HUES64 (cell line): ENCODE measurements around the gene ART5. TPM values are rescaled to one million over a fixed set of nuclear protein-coding genes. Genes with fewer than 3 reads are reported as not detected.

ENCODE experiments used
- H3K27ac ChIP-seq: 2 replicates; pipeline ENCODE4 v1.7.0; 2013; ENCODE audit warnings: low read depth, low read length, inconsistent platforms
- H3K27me3 ChIP-seq: 2 replicates; pipeline ENCODE4 v1.6.1; 2013; ENCODE audit warnings: mild to moderate bottlenecking, low read length; ENCODE audit not compliant: insufficient read depth
- H3K36me3 ChIP-seq: 2 replicates; pipeline ENCODE4 v1.6.1; 2013; ENCODE audit warnings: mild to moderate bottlenecking, low read length; ENCODE audit not compliant: insufficient read depth
- H3K4me1 ChIP-seq: 2 replicates; pipeline ENCODE4 v1.6.1; 2013; ENCODE audit warnings: mild to moderate bottlenecking, low read length, moderate library complexity; ENCODE audit not compliant: insufficient read depth
- H3K4me3 ChIP-seq: 2 replicates; pipeline ENCODE4 v1.5.1; 2013; ENCODE audit warnings: mild to moderate bottlenecking, low read length, moderate library complexity
- H3K9ac ChIP-seq: 2 replicates; pipeline ENCODE4 v1.6.1; 2013; ENCODE audit warnings: mild to moderate bottlenecking, low read depth, low read length
- H3K9me3 ChIP-seq: 2 replicates; pipeline ENCODE4 v1.6.1; 2013; ENCODE audit warnings: low read depth, low read length; ENCODE audit not compliant: insufficient read depth
- WGBS: fragments of 150-250, 120-280 bp; methylation state at CpG from one replicate; pipeline ENCODE4 v1.1.7; 2013; ENCODE audit warnings: missing lambda C conversion rate; 5-methylcytosine and 5-hydroxymethylcytosine counted together
- polyA plus RNA-seq, 2 experiments: library from polyadenylated mRNA; stranded (reverse); fragments of 50-300 nt; gene quantifications; one replicate each; pipeline ENCODE4 v1.2.3, GENCODE V29; 2013

Gene ART5
- polyA plus RNA-seq (2013, experiment 1 of 2): 3.8 TPM
- polyA plus RNA-seq (2013, experiment 2 of 2): 7.5 TPM

- Histone ChIP-seq H3K9me3 (peaks cover 7% of the 10 kb centered on the region; the same call in 1 of the 2 replicates), H3K4me3 (peak within 1 kb of the TSS; percentile 64), H3K27ac (peak within 1 kb of the TSS; percentile 95), H3K36me3 (no peaks in the 10 kb centered on the region), H3K4me1 (peaks cover 10% of the 10 kb centered on the region; the same call in 1 of the 2 replicates), H3K27me3 (peaks cover 5% of the 10 kb centered on the region; the same call in 1 of the 2 replicates), H3K9ac (peak within 1 kb of the TSS; percentile 81)
- 6% methylated on average over 19 of the region's 21 CpGs for WGBS
Observed at GRCh38 chr11:3641701-3642070, at the start of gene ART5. ART5 (minus strand) TSS chr11:3641992; CDS start chr11:3641862, 130 bp downstream.

GRCh38 chr11:3686751-3687150 lies 45.0 kb upstream of the ART5 start:
- H3K9ac ChIP-seq: no peak overlapping the region
- WGBS: 94% methylated on average over 4 of the region's 4 CpGs
- no peaks in the 10 kb centered on the region for H3K9me3 ChIP-seq
- H3K4me3 ChIP-seq: no peak overlapping the region
- H3K36me3 ChIP-seq: peaks cover 91% of the 10 kb centered on the region
- no peak overlapping the region for H3K27ac ChIP-seq
- no peaks in the 10 kb centered on the region for H3K27me3 ChIP-seq
- no peaks in the 10 kb centered on the region for H3K4me1 ChIP-seq

- Histone ChIP-seq H3K4me3 (no peak overlapping the region), H3K9ac (no peak overlapping the region), H3K27ac (no peak overlapping the region), H3K4me1 (no peaks in the 10 kb centered on the region), H3K9me3 (no peaks in the 10 kb centered on the region), H3K27me3 (no peaks in the 10 kb centered on the region), H3K36me3 (peaks cover 91% of the 10 kb centered on the region)
- 96% methylated on average over 7 of the region's 7 CpGs for WGBS
Observed at GRCh38 chr11:3685923-3686322, 44.1 kb upstream of the ART5 start.

GRCh38 chr11:3684819-3685172 lies 43.0 kb upstream of the ART5 start:
- Histone ChIP-seq H3K27ac (no peak overlapping the region), H3K4me1 (no peaks in the 10 kb centered on the region), H3K36me3 (peaks cover 92% of the 10 kb centered on the region), H3K9me3 (no peaks in the 10 kb centered on the region), H3K9ac (no peak overlapping the region), H3K27me3 (no peaks in the 10 kb centered on the region), H3K4me3 (no peak overlapping the region)
- WGBS: 88% methylated on average over 2 of the region's 2 CpGs

GRCh38 chr11:3684129-3684818 lies 42.5 kb upstream of the ART5 start:
- no peaks in the 10 kb centered on the region for H3K9me3 ChIP-seq
- H3K4me3 ChIP-seq: no peak overlapping the region
- H3K27ac ChIP-seq: no peak overlapping the region
- H3K36me3 ChIP-seq: peaks cover 92% of the 10 kb centered on the region
- H3K27me3 ChIP-seq: no peaks in the 10 kb centered on the region
- no peaks in the 10 kb centered on the region for H3K4me1 ChIP-seq
- no peak overlapping the region for H3K9ac ChIP-seq
- 94% methylated on average over 9 of the region's 12 CpGs for WGBS

GRCh38 chr11:3683039-3683438 lies 41.2 kb upstream of the ART5 start:
- no peak overlapping the region for H3K9ac ChIP-seq
- H3K4me3 ChIP-seq: no peak overlapping the region
- no peaks in the 10 kb centered on the region for H3K27me3 ChIP-seq
- H3K9me3 ChIP-seq: no peaks in the 10 kb centered on the region
- no peak overlapping the region for H3K27ac ChIP-seq
- peaks cover 99% of the 10 kb centered on the region for H3K36me3 ChIP-seq
- no peaks in the 10 kb centered on the region for H3K4me1 ChIP-seq
- WGBS: 96% methylated on average over 9 of the region's 9 CpGs

GRCh38 chr11:3679077-3679476 lies 37.3 kb upstream of the ART5 start:
- H3K4me3 ChIP-seq: no peak overlapping the region
- H3K27me3 ChIP-seq: no peaks in the 10 kb centered on the region
- no peak overlapping the region for H3K27ac ChIP-seq
- no peaks in the 10 kb centered on the region for H3K4me1 ChIP-seq
- no peaks in the 10 kb centered on the region for H3K9me3 ChIP-seq
- WGBS: 95% methylated on average over 3 of the region's 3 CpGs
- H3K9ac ChIP-seq: no peak overlapping the region
- peaks cover 99% of the 10 kb centered on the region for H3K36me3 ChIP-seq

GRCh38 chr11:3675971-3676370 lies 34.2 kb upstream of the ART5 start:
- H3K9ac ChIP-seq: no peak overlapping the region
- H3K36me3 ChIP-seq: peaks cover 96% of the 10 kb centered on the region
- H3K27me3 ChIP-seq: no peaks in the 10 kb centered on the region
- H3K9me3 ChIP-seq: no peaks in the 10 kb centered on the region
- no peak overlapping the region for H3K4me3 ChIP-seq
- H3K27ac ChIP-seq: no peak overlapping the region
- WGBS: 96% methylated on average over 11 of the region's 11 CpGs
- no peaks in the 10 kb centered on the region for H3K4me1 ChIP-seq

GRCh38 chr11:3674189-3674588 lies 32.4 kb upstream of the ART5 start:
- H3K9me3 ChIP-seq: no peaks in the 10 kb centered on the region
- whole genome bisulfite sequencing: 93% methylated on average over 1 of the region's 1 CpG
- no peak overlapping the region for H3K27ac ChIP-seq
- no peak overlapping the region for H3K9ac ChIP-seq
- peaks cover 80% of the 10 kb centered on the region for H3K36me3 ChIP-seq
- no peak overlapping the region for H3K4me3 ChIP-seq
- no peaks in the 10 kb centered on the region for H3K27me3 ChIP-seq
- H3K4me1 ChIP-seq: no peaks in the 10 kb centered on the region

GRCh38 chr11:3671334-3672254 lies 29.8 kb upstream of the ART5 start, which contains the start of gene CHRNA10:
CHRNA10 (minus strand) TSS chr11:3671384; CDS start chr11:3671312, 72 bp downstream.
- no peaks in the 10 kb centered on the region for H3K9me3 ChIP-seq
- WGBS: 78% methylated on average over 9 of the region's 9 CpGs
- H3K27ac ChIP-seq: no peak within 1 kb of the TSS
- H3K4me3 ChIP-seq: no peak within 1 kb of the TSS
- H3K27me3 ChIP-seq: no peaks in the 10 kb centered on the region
- H3K36me3 ChIP-seq: peaks cover 57% of the 10 kb centered on the region
- no peaks in the 10 kb centered on the region for H3K4me1 ChIP-seq
- H3K9ac ChIP-seq: 0 out of 2 replicates have a peak within 1 kb of the TSS, but pooled peaks have one; percentile 17

GRCh38 chr11:3669742-3670183 lies 28.0 kb upstream of the ART5 start:
- H3K9me3 ChIP-seq: no peaks in the 10 kb centered on the region
- no peak overlapping the region for H3K9ac ChIP-seq
- WGBS: 95% methylated on average over 5 of the region's 5 CpGs
- H3K27me3 ChIP-seq: no peaks in the 10 kb centered on the region
- no peak overlapping the region for H3K27ac ChIP-seq
- H3K36me3 ChIP-seq: peaks cover 46% of the 10 kb centered on the region
- H3K4me3 ChIP-seq: no peak overlapping the region
- no peaks in the 10 kb centered on the region for H3K4me1 ChIP-seq
